NCI-H82 treated with DMSO at 0.1 percent for 48 hours (cell line): ENCODE data around the gene PRLHR.

Experiments
- DNase-seq: peaks from one replicate; lab custom pipeline; 2025; ENCODE audit not compliant: unreplicated experiment; lab: John Stamatoyannopoulos, UW

Gene PRLHR

GRCh38 chr10:118564114-118564513 lies 31.3 kb downstream of the PRLHR start:
- DNase-seq, result no peak

DNA sequence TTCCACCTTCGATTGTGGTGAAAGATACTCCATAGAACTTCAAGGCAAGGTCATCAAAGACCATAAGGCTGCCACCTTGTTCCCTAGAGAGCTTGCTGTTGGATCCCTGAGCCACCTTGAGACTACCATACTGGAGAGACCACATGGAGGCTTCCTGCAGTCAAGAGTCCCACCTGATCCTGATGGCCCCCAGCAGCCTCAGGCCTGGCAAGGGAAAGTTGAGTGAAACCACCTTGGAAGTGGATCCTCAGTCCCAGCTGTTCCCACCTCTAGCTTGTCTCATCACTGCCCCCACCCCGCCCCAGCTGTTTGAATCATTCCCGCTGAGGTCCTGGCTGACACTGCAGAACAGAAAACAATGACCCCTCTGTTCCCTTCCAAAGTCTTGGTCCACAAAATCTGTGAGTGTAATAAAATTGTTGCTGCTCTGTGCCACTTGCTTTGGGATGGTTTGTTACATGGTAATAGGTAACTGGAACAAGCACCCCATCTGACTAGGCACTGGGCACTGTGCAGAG lies 32.0 kb downstream of the PRLHR start:
- DNase-seq, result no peak

DNA sequence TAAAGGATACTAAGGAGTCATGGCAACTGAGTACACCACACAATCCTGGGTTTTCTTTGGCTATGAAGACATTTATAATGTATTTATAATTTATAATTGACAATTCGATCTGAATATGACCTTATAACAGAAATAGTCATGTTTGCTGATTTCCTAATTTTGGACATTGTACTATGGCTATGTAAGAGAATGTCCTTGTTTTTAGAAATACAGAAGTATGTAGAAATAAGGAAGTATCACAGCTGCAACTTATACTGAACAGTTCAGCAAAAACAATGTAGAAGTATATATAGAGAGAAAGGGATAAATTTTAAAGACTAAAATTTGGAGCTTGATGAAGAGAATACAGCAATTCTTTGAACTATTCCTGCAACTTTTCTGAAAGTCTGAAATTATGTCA lies 32.6 kb downstream of the PRLHR start:
- DNase-seq, result no peak

GRCh38 chr10:118557946-118558345 lies 37.5 kb downstream of the PRLHR start:
- no peak for DNase-seq

DNA sequence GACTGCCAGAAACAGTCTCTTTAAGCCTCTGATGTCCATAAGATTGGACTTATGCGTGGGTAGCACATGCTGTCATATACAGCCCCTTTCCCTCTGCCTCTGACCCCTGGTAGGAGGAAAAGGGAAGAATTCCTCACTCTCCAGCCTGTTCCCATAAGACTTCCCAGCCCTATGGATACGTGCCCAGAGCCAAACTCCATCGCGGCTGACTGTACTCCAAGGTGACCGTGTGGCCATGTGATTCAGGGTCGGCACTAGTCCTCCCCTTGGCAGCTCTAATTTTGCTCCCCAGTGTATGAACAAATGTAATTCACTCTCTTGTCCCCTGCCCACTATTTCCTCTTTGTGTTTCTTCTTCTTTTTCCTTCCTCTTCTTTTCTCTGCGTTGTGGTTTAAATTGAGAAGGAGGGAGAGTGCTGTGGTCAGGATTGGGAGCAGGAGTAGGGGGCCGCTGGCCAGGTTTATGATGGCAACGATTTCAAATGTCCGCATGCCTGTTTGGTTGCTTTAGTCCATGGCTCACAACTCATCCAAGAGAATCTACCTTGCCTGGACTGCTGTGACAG lies 43.8 kb downstream of the PRLHR start:
- no peak for DNase-seq

- DNase-seq, result no peak
These were observed 48.2 kb downstream of the PRLHR start for GRCh38 chr10:118547282-118547681.

DNA sequence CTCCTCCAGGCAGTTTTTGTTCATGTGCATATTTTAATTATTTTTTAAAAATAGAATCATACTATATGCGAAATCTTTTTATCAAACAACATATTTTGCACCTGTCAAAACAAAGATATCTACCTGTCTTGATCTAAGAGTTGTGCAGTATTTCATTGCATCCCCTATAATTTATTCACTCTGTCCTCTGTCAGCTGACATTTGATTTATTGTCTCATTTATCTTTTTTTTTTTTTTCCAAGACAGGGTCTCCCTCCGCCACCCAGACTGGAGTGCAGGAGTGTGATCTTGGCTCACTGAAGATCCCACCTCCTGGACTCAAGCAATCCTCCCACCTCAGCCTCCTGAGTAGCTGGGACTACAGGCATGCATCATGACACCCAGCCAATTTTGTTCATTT lies 49.0 kb downstream of the PRLHR start:
- DNase-seq, result no peak

GRCh38 chr10:118545381-118545780 lies 50.1 kb downstream of the PRLHR start:
- DNase-seq, result no peak

DNA sequence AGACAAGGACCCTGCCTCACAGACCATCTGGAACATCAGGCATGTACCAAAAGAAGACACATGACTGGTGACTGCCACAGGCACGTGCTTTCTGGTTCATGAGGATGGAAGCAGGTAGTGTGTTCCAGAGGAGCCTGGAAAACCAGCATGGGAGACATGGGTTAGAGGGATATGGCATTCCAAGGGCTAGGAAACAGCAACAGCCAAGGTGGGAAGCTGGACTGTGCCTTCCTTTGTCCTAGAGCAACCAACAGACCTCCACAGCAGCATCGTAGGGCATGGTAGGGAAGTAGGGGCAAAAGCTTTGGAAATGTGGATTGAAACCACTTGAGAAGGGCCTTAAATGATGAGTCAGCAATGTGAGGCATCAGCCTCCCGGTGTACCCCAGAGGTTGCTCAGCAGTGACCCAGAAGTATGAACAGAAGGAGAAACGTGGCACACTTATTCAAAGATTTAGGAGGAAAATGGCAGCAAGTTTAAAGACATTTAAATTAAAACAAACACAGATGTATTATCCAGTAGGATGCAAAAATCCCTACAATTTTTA lies 51.0 kb downstream of the PRLHR start:
- DNase-seq, result no peak

DNA sequence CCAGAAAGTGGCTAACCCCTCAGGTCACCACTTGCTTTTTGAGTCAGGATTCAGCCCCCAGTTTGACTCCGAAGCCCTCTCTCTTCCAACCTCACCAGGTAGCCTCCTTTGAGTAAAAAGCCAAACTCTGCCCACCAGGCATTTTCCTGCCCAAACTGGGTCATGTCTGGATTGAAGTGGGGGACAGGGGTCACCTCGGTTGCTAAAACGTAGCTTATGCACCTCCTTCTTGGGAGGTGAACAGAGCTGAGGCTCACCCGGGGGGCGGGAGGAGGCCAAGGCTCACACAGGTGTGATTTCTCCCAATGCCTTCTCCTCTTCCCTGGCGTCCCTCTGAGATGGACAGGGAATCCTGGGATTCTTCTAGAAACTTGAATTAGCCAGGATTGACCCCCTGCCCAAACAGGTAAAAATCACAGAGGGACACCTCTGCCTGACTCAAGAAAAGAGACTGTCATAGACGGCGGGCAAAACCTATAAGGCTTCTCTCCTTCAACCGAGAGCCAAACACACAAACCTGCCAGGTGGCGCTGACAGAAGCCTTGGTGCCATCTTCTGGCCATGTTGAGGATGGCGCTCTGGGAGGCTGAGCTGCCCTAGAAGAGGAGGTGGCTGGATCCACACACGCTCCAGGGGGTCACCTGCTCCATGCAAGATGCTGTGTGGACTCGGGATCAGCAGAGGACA lies 51.6 kb downstream of the PRLHR start:
- no peak for DNase-seq

GRCh38 chr10:118542745-118543144 lies 52.7 kb downstream of the PRLHR start:
- no peak for DNase-seq

- no peak for DNase-seq
These were observed 53.2 kb downstream of the PRLHR start for GRCh38 chr10:118542205-118542604.

DNA sequence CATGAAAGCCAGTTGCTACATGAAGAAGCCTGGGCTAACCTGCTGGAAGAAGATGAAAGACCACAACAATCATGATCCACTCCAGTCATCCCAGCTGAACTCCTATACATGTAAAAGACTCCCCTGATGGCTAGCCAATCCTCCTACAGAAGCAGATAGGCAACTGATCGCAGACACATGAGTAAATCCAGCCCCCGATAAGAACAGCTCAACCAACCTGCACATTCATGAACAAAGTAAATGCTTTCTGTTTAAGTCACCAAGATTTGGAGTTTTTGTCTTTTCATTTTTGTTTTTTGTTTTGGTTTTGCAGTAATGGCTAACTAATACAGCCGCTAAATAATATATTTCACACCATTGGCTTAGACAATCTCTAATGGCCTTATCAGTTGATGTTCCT lies 53.7 kb downstream of the PRLHR start:
- no peak for DNase-seq
